A673 (cell line): ENCODE results near the gene TNS1. TPM values are rescaled to one million over a fixed set of nuclear protein-coding genes. Genes with fewer than 3 reads are reported as not detected.

Experiments used
- BruUV-seq: library from RNA; stranded (reverse); fragments of 400-500 nt; replicated peaks from 2 replicates; lab custom pipeline; 2021; lab: Mats Ljungman, UMichigan
- CTCF ChIA-PET: fragments of 300-600 bp; sonication (Branson Sonifier 250); formaldehyde crosslinking; loops from one replicate; lab custom pipeline; 2022; ENCODE audit warnings: antibody characterized with exemption; lab: Charles Lee
- POLR2A ChIA-PET: fragments of 300-600 bp; sonication (Branson Sonifier 250); formaldehyde crosslinking; loops from one replicate; lab custom pipeline; 2022; ENCODE audit warnings: antibody characterized with exemption; ENCODE audit not compliant: low non-redundant PET; lab: Charles Lee
- DNase-seq: peaks from one replicate; pipeline ENCODE4 v3.0.0-alpha.2; 2015; ENCODE audit warnings: low spot score
- H3K27ac ChIP-seq: fragments of 200-600 bp; sonication (generic); 2 replicates; pipeline ENCODE4 v1.5.1; 2016; ENCODE audit warnings: mixed run types, low read depth, mild to moderate bottlenecking, mixed read lengths, antibody characterized with exemption, low read length; ENCODE audit not compliant: poor library complexity, severe bottlenecking
- H3K27me3 ChIP-seq: fragments of 200-600 bp; sonication (generic); replicated peaks from 2 replicates; pipeline ENCODE4 v1.6.1; 2017; ENCODE audit warnings: mixed run types, low read depth, mild to moderate bottlenecking, mixed read lengths, antibody characterized with exemption, low read length; ENCODE audit not compliant: insufficient read depth, poor library complexity
- H3K36me3 ChIP-seq: fragments of 200-600 bp; sonication (generic); 2 replicates; pipeline ENCODE4 v1.6.1; 2016; ENCODE audit warnings: mixed run types, mild to moderate bottlenecking, mixed read lengths, antibody characterized with exemption, low read length; ENCODE audit not compliant: insufficient read depth, poor library complexity, severe bottlenecking
- H3K4me1 ChIP-seq: fragments of 200-600 bp; sonication (generic); 2 replicates; pipeline ENCODE4 v1.6.1; 2017; ENCODE audit warnings: mixed run types, mild to moderate bottlenecking, mixed read lengths, antibody characterized with exemption, low read length; ENCODE audit not compliant: insufficient read depth, poor library complexity, severe bottlenecking
- H3K4me3 ChIP-seq: fragments of 200-600 bp; sonication (generic); 2 replicates; pipeline ENCODE4 v1.5.1; 2016; ENCODE audit warnings: low read depth, mixed run types, mild to moderate bottlenecking, mixed read lengths, low read length; ENCODE audit not compliant: poor library complexity, severe bottlenecking
- H3K9me3 ChIP-seq: fragments of 200-600 bp; sonication (generic); 2 replicates; pipeline ENCODE4 v1.6.1; 2016; ENCODE audit warnings: mixed run types, low read depth, mild to moderate bottlenecking, mixed read lengths, antibody characterized with exemption, low read length; ENCODE audit not compliant: poor library complexity, severe bottlenecking
- EZH2 ChIP-seq: fragments of 200-600 bp; sonication (generic); IDR thresholded peaks from 2 replicates; pipeline ENCODE4 v1.6.1; 2017; ENCODE audit warnings: borderline replicate concordance, low read depth, mild to moderate bottlenecking, mixed read lengths, antibody characterized with exemption, low read length; ENCODE audit not compliant: poor library complexity, severe bottlenecking
- intact Hi-C: fragments of 100-400 bp; cut with micrococcal nuclease; formaldehyde crosslinking; loops from one replicate; pipeline ENCODE4 v1.10.0; 2022; ENCODE audit not compliant: unreplicated experiment
- total RNA-seq: library from RNA; stranded (reverse); gene quantifications from 2 replicates; pipeline ENCODE4 v1.2.3, GENCODE V29; 2021
- TF ChIP-seq, protein P1 (sequence below): fragments of 300-800, 200-600 bp; sonication (generic); conservative IDR thresholded peaks from 2 replicates; pipeline ENCODE4 v1.5.1; 2017; ENCODE audit warnings: low read depth, mild to moderate bottlenecking, antibody characterized with exemption, low read length, moderate library complexity, mixed read lengths

TNS1 gene
- total RNA-seq, 1 experiment from 2014 or later = 99.6 TPM

- Histone ChIP-seq H3K4me3 (no peak overlapping the region), H3K9me3 (peaks cover 20% of the 10 kb centered on the region), H3K27me3 (no peaks in the 10 kb centered on the region), H3K27ac (no peak overlapping the region), H3K4me1 (no peaks in the 10 kb centered on the region), H3K36me3 (no peaks in the 10 kb centered on the region)
- DNase-seq = no peak
- POLR2A ChIA-PET = no interaction called here
- intact Hi-C loops = no loop called here
- CTCF ChIA-PET = no interaction called here
- TF ChIP-seq, protein P1, sequence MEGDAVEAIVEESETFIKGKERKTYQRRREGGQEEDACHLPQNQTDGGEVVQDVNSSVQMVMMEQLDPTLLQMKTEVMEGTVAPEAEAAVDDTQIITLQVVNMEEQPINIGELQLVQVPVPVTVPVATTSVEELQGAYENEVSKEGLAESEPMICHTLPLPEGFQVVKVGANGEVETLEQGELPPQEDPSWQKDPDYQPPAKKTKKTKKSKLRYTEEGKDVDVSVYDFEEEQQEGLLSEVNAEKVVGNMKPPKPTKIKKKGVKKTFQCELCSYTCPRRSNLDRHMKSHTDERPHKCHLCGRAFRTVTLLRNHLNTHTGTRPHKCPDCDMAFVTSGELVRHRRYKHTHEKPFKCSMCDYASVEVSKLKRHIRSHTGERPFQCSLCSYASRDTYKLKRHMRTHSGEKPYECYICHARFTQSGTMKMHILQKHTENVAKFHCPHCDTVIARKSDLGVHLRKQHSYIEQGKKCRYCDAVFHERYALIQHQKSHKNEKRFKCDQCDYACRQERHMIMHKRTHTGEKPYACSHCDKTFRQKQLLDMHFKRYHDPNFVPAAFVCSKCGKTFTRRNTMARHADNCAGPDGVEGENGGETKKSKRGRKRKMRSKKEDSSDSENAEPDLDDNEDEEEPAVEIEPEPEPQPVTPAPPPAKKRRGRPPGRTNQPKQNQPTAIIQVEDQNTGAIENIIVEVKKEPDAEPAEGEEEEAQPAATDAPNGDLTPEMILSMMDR = no peak
- BruUV-seq = no TSS peak
Observed at GRCh38 chr2:217766356-217766755, 236.4 kb downstream of the TNS1 start.

- CTCF ChIA-PET = no interaction called here
- TF ChIP-seq, protein P1 = no peak
- no peak for TF ChIP-seq EZH2
- BruUV-seq = no TSS peak
- H3K4me1 ChIP-seq = no peaks in the 10 kb centered on the region
- intact Hi-C loops = no loop called here
- no peaks in the 10 kb centered on the region for H3K36me3 ChIP-seq
- peaks cover 25% of the 10 kb centered on the region for H3K9me3 ChIP-seq
- H3K27ac ChIP-seq = no peak overlapping the region
- no peak overlapping the region for H3K4me3 ChIP-seq
- DNase-seq = no peak
- no peaks in the 10 kb centered on the region for H3K27me3 ChIP-seq
- POLR2A ChIA-PET = no interaction called here
Observed at GRCh38 chr2:217761645-217762277, 241.0 kb downstream of the TNS1 start.

- CTCF ChIA-PET = interaction anchor here (0.6 kb wide), 1 partner anchor 18 kb away, joined by 3 read pairs; no protein-coding TSS in a partner anchor
- no peak for DNase-seq
- H3K36me3 ChIP-seq = no peaks in the 10 kb centered on the region
- no peaks in the 10 kb centered on the region for H3K27me3 ChIP-seq
- POLR2A ChIA-PET = no interaction called here
- H3K4me1 ChIP-seq = no peaks in the 10 kb centered on the region
- TF ChIP-seq EZH2 = no peak
- TF ChIP-seq, protein P1 = no peak
- intact Hi-C loops = loop anchor here (5.0 kb wide), 2 partner anchors 108 to 1063 kb away; partner anchors contain the start of gene IGFBP5
- no TSS peak for BruUV-seq
- H3K9me3 ChIP-seq = peaks cover 25% of the 10 kb centered on the region
- H3K27ac ChIP-seq = no peak overlapping the region
- H3K4me3 ChIP-seq = no peak overlapping the region
Observed at GRCh38 chr2:217759991-217760390, 242.8 kb downstream of the TNS1 start.
